GM12874 (cell line): Measurements from ENCODE around the gene SCPEP1.

Experiments
- CTCF ChIP-seq: IDR thresholded peaks from 2 replicates; pipeline ENCODE4 v1.5.1; 2011; ENCODE audit warnings: low read depth, mild to moderate bottlenecking, control low read depth, low read length, moderate library complexity; ENCODE audit not compliant: insufficient read depth

Gene SCPEP1

DNA sequence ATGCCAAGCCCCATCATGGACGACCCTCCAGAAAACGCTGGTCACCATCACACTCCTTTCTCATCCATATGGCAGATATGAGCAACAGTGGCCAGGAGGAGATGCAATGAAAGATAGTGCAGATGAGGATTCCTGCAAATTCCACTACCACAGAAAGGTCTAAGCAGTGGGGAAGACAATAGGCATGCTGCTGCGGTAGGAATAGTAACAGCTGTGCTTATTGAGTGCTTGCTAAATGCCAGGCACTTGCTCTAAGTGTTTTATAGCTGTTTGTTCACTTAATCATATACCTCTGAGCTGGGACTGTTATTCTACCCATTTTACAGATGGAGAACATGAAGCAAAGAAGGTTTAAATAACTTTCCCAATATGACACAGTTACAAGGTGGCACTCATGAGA lies 60.6 kb downstream of the SCPEP1 start:
- TF ChIP-seq CTCF = no peak

- no peak for TF ChIP-seq CTCF
Observed at GRCh38 chr17:57040571-57040970, 62.6 kb downstream of the SCPEP1 start.

- TF ChIP-seq CTCF = no peak
Observed at GRCh38 chr17:57043276-57043675, 65.3 kb downstream of the SCPEP1 start.

- TF ChIP-seq CTCF = no peak
Observed at GRCh38 chr17:57044976-57045867, 67.3 kb downstream of the SCPEP1 start.

GRCh38 chr17:57045868-57046704 lies 68.2 kb downstream of the SCPEP1 start:
- no peak for TF ChIP-seq CTCF

- TF ChIP-seq CTCF = no peak
Observed at GRCh38 chr17:57046749-57047148, 68.8 kb downstream of the SCPEP1 start.

DNA sequence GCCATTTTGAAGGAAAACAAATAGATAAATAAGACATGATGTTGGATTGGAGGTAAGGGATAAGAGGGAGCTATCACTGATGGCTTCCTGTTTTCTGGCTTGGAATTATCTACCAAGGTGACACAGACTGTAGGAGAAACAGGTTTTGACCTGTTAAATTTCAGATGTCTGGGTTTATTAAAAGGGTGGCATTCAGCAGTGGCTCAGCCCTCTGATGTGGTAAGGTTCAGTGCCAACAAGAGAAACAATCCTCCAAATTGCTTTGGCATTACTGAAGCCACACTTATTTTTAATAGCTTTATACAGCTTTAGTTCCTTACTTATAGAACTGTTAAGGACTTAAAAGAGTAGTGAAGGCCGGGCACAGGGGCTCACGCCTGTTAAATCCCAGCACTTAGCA lies 70.2 kb downstream of the SCPEP1 start:
- no peak for TF ChIP-seq CTCF
